HG02759 (cell line): ENCODE results near the gene SLCO2A1.

Source experiments
- ATAC-seq: cut with Tn5 transposase; IDR thresholded peaks from one replicate; pipeline ENCODE4 v1.9.1; 2021; ENCODE audit warnings: mild to moderate bottlenecking, moderate library complexity; ENCODE audit not compliant: unreplicated experiment

SLCO2A1 gene

DNA sequence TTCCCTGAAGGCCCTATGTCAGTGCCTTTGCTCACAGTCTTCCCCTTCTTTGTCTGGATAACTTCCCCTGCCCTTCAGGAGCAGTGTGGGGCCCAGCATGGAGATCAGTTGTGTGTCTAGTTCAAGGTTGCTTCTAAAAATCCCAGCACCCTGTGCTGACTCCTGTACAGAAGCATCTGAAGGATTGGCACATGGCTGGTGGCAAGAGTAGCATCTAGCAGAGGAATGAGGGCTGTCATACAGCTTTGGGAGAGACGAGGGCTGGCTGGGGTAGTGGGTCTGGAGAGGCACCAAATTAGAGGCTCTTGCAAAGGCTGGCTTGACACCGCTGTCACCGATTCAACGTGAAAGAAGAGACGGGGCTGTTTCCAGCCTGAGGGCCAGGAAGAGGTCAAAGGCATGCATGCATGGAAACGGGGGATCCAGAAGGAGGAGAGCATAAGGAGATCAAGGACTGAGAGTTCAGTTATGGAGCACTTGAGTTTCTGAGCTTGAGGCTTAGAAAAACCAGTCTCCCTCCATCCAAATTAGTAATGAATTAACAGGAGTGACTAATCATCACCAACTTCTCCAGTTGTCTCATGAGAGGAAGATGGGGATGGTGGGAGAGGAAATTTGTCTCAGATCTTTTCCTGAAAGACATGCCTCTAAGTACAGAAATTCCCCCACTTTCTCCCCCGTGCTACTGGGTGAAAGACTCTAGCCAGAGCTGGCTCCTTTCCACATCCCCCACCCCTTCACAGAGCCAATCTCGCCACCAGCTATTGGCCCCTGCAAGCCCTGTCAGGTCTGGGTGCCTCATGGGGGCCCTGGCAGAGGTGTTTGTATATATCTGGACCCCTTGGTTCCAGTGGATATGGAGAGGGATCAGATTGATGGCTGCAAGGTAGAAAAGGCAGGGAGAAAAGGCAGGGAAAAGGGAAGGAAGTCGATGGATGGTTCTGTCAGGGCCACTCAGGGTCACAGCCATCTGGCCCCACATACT, 45.9 kb downstream of the SLCO2A1 start:
- ATAC-seq, result no peak

DNA sequence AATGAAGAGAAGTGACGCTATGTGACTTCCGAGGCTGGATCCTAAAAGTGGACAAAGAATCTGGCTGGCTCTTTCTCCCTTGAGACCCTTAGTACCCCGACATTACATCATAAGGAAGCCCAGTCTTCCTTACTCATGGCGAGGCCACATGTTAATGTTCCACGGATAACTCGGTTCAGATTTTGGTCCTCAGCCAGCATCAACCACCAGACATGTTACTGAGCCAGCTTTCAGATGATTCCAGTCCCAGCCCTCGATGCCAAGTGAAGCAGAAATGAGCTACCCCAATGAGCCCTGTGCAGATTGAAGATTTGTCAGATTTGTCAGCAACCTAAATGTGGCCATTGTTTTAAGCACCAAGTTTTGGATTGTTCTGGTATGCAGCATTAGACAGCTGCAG, 46.6 kb downstream of the SLCO2A1 start:
- no peak for ATAC-seq

DNA sequence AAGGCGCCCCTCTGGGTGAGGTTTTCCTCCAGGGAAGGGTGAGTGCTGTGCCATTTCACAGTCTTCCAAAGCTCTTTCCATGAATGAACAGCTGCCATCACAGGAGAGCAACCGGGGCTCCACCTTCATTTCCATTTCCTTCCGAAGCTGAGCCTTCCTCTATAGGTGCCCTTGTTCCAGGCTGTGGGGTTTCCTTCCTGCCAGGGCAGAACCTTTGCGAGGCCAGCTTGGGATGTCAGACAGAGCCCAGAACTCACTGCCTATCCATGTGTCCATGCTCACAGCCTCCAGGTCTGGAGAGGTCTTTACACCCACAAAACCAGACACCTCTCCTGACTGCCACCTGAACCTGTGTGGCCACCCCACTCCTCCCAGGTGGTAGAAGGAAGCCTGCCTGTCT, 49.2 kb downstream of the SLCO2A1 start:
- ATAC-seq, result no peak

DNA sequence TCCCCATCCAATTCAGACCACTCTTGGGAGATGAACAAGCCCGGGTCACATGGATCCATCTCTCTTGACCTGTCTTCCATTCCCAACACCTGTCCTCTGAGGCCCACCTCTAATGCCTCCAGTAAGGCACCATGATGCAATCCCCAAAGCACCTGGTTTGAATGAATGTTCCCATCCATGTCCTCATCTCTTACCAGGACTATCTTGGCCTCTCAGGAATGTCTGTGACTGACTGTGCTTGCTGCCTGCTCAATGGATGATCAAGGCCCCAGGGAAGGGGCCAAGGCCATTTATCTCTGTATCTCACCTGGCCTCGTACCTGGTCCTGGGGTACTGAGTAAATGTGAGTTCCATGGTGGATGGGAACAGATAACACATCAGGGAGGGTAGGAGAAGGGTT, 49.7 kb downstream of the SLCO2A1 start:
- ATAC-seq, result no peak

DNA sequence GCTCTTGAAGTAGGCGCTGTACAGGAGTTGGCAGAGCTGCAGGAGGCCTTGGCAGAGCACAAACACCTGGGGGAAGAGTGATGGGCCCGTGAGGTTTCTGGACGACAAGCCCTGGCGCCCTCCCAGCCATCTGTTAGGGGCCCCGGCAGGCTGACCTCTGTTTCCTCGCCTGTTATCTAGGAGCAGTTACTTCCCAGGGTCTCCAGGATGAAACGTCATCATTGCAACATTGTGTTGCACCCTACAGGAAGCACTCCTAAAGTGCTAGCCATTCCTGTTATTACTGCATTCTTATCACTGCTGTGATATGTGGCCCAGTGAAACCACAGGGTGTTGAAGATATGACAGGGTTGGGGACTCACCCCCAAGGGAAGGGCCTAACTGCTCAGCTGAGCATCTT, 50.2 kb downstream of the SLCO2A1 start:
- ATAC-seq, result no peak

DNA sequence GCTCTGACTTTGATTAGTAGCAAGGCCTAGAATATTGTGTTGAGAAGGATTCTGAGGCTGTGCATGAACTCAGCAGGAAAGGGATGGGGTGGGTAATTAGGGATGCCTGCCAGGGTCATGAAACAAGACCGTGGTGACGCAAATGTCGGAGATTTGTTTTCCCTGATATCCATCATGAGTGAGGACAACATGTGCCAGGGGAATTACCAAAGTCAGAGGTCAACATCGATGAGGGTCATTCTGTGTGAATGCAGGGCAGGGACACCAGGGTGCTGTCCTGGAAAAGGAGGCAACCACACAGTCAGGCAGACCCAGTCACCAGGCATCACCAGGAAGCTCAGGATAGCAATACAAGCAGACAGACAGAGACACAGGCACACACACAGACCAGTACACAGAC, 52.2 kb downstream of the SLCO2A1 start:
- no peak for ATAC-seq

DNA sequence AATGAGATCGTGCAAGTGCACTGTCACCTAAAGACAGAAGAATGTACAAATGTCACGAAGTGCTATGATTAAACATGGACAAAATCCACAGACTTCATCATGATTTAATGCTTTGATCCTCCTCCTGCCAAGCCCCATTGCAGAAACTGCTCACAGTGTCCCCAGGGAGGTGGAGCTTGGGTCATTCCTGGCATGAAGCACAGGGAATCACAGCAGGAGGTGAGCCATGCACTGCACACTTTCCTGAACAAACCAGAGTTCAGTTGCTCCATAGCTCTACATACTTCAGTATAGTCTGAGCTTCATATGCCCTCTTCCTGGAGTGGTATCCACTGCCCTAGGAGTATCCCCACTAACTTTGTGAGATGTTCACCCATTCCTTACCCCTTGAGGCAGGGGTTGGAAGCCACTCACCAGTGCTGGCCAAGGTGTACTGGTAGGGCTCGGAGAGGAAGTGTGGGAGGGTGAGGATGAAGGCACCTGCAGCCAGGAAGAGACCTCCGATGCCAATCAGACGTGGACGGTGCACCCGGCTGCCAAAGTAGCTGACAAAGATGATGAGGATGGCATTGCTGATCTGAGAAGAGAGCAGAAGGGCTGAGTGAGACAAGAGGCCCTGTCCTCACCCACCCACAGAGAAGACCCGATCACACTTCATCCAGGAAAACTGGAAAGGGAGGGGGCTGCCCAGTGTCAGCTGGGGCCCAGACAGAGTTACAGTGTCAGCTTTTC, 56.3 kb downstream of the SLCO2A1 start:
- no peak for ATAC-seq

DNA sequence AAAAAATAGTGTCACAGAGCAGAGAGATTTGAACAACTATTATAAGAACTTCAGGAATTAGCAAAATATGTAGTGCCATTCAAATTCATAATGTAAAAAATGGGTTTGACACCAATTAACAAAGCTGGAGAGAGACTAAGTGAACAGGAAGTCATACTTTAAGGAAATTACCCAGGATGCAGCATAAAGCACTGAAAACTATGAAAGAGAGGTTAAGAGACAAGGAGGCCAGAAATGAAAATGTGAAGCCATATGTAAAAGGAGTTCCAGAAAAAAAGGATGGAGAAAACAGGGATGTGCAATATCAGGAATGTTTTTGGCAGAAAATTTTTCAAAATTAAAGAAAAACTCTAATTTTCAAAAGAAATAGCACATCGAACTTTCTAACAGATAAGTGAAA, 57.6 kb downstream of the SLCO2A1 start:
- ATAC-seq, result no peak

DNA sequence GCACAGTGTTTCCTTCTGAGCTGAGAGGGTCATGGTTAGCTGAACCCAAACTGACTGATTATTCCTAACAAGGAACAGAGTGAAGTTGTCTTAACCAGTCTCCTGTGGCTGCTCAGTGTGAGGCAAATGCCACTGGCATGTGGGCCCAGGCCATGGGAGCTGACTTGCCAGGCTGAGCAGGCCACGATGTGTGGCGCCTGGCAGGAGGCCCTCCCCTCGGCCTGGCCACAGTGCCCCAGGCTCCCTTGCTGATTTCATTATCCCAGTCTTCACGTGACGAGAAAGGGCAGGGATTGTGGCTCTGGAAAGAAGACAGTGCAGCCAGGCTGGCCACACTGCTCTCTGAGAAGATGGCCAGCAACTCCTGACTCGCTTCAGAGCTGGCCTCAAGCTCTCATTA, 58.8 kb downstream of the SLCO2A1 start:
- no peak for ATAC-seq

DNA sequence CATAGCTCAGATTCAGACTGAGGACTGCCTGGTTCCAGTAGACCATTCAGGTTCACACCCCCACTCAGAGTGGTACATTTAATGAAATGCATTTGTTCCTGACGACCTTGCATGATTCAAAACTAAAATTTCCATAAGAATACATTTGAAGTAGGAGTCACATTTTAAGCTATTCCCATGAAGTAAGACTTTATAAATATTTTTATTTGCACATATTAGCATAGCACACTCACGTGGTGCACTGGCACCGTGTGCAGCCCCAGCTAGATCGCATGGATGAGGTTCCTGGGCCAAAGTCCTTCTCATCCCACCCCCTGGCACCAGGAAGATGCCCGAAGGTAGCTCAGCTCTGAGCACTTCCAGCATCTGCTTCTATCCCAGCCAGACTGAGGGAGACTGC, 59.4 kb downstream of the SLCO2A1 start:
- no peak for ATAC-seq

DNA sequence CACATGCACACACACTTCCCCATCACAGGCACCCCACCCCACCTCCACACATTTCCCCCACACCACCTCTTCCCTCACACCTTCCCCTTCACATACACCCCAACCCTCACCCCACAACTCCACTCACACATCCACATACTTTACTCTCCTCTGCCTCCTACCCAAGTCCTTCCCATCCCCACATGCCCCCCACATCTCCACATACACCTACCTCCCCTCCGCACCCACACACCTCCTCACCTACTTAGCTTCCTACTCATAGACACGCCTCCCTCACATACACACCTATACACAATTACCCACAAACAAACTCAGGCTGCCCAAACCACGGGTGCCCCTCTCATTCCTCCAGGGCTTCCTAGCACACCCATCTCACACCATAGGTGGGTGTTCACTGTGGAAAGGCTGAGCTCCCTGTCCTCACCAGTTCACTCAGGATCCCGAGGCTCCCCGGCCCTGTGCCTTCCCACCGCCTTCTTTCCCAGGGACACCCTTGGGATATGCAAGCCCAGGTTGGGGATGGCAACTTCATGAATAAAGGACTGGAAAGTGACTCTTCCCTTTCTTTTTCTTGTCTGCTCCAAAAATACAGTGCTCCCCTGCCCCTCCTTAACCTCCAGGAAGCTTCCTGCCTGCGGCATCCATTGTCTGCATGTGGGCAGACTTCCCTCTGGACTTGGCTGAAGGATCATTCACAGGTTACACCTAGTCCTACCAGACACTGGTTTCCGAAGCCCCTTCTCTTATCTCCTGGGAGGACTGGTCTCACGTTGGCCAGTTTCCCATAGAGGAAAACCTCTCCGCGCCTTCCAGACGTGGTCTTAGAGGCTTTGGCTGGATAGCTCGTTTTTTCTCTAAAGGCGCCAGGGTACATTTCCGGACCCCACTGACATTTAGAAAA, 61.5 kb downstream of the SLCO2A1 start:
- ATAC-seq, result no peak

DNA sequence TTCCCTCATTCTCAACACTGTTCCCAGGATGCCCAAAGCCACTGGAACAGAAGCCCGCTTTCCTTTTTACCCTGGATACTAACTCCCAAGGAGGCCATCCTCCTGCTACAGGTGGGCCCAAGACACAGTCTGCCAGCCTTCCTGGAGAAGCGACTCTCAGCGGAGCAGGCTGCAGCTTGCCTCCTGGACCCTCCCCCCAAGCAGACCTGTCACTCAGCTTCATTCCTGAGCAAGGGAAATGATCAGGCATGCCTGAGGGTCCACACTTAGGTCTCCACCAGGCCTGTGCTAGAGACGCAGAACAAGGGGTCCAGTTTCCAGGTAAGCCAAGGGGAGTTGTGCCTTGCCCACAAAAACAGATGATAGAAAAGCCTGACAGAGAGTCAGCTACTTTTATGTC, 62.8 kb downstream of the SLCO2A1 start:
- no peak for ATAC-seq

DNA sequence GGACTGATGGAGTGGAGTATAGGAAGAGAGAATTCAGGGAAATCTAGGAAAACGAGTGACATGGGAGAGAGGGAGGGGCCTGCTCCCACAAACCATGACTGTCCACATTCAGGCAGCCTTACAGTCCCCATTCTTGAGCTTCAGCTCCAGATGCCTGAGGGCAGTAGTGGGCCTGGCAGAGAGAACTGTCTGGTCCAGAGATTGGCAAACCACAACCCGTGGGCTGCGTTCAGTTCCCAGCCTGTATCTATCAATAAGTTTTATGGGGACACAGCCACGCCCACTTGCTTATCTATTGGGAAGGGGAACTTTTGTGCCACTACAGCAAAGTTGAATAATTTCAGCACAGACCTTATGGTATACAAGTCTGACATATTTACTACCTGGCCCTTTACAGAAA, 63.8 kb downstream of the SLCO2A1 start:
- ATAC-seq, result no peak

DNA sequence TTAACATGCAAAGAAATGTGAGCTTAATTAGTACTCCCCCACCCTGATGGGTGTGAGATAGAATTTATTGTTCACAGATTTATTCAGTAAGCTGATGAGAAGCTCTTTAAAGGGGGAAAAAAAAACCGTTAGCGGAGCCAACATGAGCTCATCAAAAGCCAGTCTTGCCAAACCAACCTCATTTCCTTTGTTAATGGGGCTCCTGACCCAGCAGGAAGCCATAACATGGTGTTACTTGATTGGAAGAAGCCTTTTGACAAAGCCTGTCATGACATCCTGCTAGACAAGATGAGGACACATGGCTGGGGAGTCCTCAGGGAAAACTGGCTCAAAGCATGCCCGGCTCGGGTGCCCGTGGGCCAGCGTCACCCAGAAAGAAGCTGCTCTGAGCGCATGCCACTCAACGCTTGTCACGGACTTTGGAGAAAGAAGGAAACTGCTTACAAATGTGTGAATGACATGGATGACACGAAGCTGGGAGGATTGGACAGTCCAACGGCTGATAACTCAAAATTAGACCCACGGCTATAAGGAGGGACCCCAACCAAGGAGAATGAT, 64.6 kb downstream of the SLCO2A1 start:
- ATAC-seq, result no peak

DNA sequence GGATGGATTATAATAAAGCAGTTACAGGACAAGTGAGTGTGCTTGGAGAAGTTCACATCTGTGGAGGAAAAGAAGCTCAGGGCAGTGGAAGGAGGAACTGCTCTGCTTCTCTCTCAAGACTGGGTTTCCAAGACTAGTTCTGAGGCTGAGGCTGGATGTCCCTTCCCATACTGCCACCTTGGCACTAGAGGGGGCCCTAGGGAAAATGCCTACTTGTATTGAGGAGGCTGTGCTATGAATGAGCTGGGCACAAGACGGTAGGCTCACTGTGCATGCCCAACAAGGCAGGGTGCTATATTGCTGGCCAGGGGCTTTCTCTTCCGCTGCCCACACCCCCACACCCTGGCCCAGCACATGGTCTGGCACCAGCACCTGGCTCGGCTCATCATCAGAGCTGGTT, 65.2 kb downstream of the SLCO2A1 start:
- no peak for ATAC-seq

DNA sequence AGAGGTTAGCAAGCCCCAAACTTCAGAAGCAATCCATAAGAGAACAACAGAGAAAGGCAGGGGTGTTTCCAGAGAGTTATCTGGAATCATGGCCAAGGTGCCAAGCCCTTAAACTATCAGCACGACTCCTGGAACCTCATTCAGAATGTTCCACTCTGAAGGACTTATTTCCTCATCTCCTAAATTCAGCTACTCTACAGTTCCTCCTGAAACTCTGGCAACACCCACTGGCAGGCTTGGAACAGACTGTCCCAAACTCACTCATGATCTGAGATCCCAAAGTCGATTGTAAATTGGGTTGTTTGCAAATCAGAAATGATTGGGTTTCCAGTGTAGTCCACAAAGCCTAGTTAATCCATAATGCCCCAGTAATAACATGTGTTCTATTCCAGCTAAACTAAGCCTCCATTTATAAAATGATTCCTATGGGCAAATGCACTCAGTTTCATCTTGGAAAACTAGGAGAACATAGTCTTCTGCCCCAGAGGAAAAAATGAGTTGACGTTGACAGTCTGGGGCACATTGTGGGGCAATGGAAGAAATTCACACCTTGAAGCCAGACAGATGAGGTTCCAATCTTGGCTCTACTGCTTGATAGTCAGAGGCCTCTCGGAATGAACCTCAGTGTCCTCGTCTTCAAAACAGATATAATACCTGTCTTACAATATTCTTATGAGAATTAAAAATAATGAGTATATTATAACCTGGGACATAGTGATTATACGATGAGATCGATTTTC, 65.9 kb downstream of the SLCO2A1 start:
- no peak for ATAC-seq

DNA sequence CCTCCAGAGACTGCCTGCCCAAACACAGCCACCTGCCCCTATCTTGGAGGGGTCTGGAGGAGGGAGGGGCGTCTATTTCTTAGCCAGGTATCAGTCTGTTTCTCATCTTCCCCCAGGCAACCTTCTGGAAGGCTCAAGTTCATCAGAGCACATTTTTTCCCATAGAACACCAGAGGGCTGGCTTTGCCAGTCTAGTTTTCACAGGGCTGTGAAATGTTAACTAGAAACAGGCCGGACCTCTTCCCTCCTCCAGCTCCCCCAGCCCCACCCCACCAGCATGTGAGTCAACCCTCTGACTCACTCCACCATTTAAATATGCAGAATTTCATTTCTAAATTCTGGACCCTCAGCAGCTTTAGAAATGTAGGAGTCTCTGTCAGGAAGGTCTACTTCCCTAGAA, 66.9 kb downstream of the SLCO2A1 start:
- ATAC-seq, result no peak

DNA sequence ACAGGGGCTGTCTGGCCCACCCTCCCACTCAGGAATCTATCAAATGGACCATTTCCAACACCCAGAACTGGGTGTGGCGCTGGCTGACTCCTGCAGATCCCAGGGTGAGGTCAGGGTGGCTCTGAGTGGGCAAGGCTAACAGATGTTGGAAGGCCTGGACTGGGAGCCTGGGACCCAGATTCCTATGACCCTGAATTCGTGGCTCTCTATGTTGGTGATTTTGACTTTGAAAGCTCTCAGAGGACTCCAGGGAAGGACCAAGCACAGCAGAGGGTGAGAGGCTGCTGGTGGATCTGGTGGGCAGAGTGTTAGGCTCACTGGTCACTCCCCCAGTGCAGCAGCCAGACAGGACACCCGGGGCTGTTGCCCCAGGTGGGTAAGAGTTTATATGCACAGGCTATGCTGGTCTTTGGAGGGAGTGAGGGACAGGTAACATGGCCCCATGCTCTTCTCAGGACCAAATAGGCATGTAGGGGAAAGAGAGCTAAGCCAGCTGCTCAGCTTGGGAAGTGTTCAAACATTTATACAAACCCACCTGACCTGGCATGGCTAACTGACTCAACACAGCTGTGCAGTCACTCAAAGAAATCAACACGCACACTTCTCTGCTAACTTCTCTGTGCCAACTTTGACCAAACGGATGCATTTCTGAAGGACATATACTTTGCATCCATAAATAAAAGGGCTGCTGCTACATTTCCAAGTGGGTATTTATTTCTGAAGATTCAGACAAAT, 71.5 kb downstream of the SLCO2A1 start:
- no peak for ATAC-seq

DNA sequence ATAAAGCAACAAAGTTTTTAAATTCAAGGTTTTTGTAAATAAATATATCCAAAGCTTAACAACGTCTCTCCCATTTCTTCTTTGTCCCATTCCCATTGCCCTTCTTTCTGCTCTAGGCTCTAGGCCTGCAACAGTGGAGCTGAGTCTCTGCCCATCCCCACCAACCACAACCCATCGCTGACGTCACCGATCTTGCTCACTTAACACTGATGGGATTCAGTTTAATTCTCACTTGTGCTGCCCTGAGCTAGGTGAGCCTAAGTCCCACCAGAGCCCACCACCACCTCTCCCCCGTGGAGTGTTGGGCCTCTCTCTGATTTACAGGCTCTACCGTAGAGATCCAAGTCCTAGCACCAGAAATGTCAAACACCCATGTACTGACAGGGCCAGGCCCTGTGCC, 72.7 kb downstream of the SLCO2A1 start:
- no peak for ATAC-seq
